HCT116 (cell line): ENCODE results near the gene CACNA1C. TPM values are rescaled to one million over a fixed set of nuclear protein-coding genes. Genes with fewer than 3 reads are reported as not detected.

ENCODE experiments used
- ATAC-seq: fragments of 200-7000 bp; cut with Tn5 transposase; 2 replicates; pipeline ENCODE4 v1.9.1; 2020; ENCODE audit warnings: mild to moderate bottlenecking, moderate library complexity
- BruUV-seq: library from RNA; stranded (reverse); fragments of 400-500 nt; replicated peaks from 2 replicates; lab custom pipeline; 2021; lab: Mats Ljungman, UMichigan
- CTCF ChIA-PET: fragments of 300-600 bp; sonication (Branson Sonifier 250); formaldehyde crosslinking; loops from one replicate; lab custom pipeline; 2021; ENCODE audit warnings: antibody characterized with exemption; lab: Charles Lee
- POLR2A ChIA-PET: fragments of 300-600, 350-600 bp; sonication (Branson Sonifier 250); formaldehyde crosslinking; loops from one replicate; lab custom pipeline; 2021; ENCODE audit warnings: antibody characterized with exemption; lab: Charles Lee
- RAD21 ChIA-PET, 2 experiments: fragments of 300-600 bp; sonication (Branson Sonifier 250); formaldehyde crosslinking; loops; one replicate each; lab custom pipeline; 2023; ENCODE audit warnings: low total read pairs in 2 of 2; ENCODE audit not compliant: uncharacterized antibody in 2 of 2, unreplicated experiment in 2 of 2, low non-redundant PET in 1 of 2; lab: Charles Lee
- DNase-seq: peaks from one replicate; pipeline ENCODE4 v3.0.0-alpha.2; 2010; ENCODE audit warnings: low read depth, low spot score
- H2AFZ ChIP-seq: fragments of 200-600 bp; shearing (Covaris generic), sonication (generic); 2 replicates; pipeline ENCODE4 v1.6.1; 2017; ENCODE audit warnings: low read depth, mixed run types, mixed read lengths, antibody characterized with exemption, low read length; ENCODE audit not compliant: poor library complexity, severe bottlenecking
- H3K27ac ChIP-seq: 2 replicates; pipeline ENCODE4 v1.5.1; 2012; ENCODE audit warnings: low read depth, low read length
- H3K27me3 ChIP-seq: fragments of 200-600 bp; sonication (generic); 2 replicates; pipeline ENCODE4 v1.6.1; 2016; ENCODE audit warnings: mixed run types, low read length, mixed read lengths; ENCODE audit not compliant: insufficient read depth
- H3K36me3 ChIP-seq, 2 experiments: fragments of 200-500 bp in 1 of 2; fragments of 200-600 bp in 1 of 2; sonication (Bioruptor generic) in 1 of 2; sonication (generic) in 1 of 2; 2 replicates each; pipeline versions ENCODE4 v1.5.1 to v1.6.1; 2014 to 2016; ENCODE audit warnings: low read length in 2 of 2, inconsistent platforms in 1 of 2, mixed read lengths in 1 of 2, mixed run types in 1 of 2; ENCODE audit not compliant: insufficient read depth in 2 of 2, control insufficient read depth in 1 of 2
- H3K4me1 ChIP-seq, 2 experiments: fragments of 200-600 bp in 1 of 2; sonication (generic) in 1 of 2; 2 replicates each; pipeline versions ENCODE4 v1.5.1 to v1.6.1; 2012 to 2017; ENCODE audit warnings: low read length in 2 of 2, inconsistent platforms in 1 of 2, mild to moderate bottlenecking in 1 of 2, mixed read lengths in 1 of 2, mixed run types in 1 of 2, moderate library complexity in 1 of 2; ENCODE audit not compliant: insufficient read depth in 2 of 2, control insufficient read depth in 1 of 2
- H3K4me2 ChIP-seq: fragments of 200-600 bp; sonication (generic); 2 replicates; pipeline ENCODE4 v1.6.1; 2017; ENCODE audit warnings: mixed run types, low read length, mixed read lengths
- H3K4me3 ChIP-seq, 2 experiments: fragments of 200-600 bp in 1 of 2; sonication (generic) in 1 of 2; replicated peaks in 1 of 2; 2 replicates each; pipeline ENCODE4 v1.5.1; 2011 to 2016; ENCODE audit warnings: low read length in 2 of 2, control low read depth in 1 of 2, low read depth in 1 of 2, mild to moderate bottlenecking in 1 of 2, mixed read lengths in 1 of 2, mixed run types in 1 of 2
- H3K79me2 ChIP-seq: fragments of 200-600 bp; sonication (generic); 2 replicates; pipeline ENCODE4 v1.6.1; 2017; ENCODE audit warnings: mild to moderate bottlenecking, mixed run types, low read length, moderate library complexity, mixed read lengths; ENCODE audit not compliant: insufficient read depth
- H3K9ac ChIP-seq: fragments of 200-600 bp; sonication (generic); 2 replicates; pipeline ENCODE4 v1.6.1; 2016; ENCODE audit warnings: low read length, mixed read lengths
- H3K9me2 ChIP-seq: fragments of 200-600 bp; sonication (generic), shearing (Covaris generic); 2 replicates; pipeline ENCODE4 v1.6.1; 2017; ENCODE audit warnings: mixed run types, mild to moderate bottlenecking, moderate library complexity; ENCODE audit not compliant: insufficient read depth
- H3K9me3 ChIP-seq, 2 experiments: fragments of 200-500 bp in 1 of 2; fragments of 200-600 bp in 1 of 2; sonication (Bioruptor generic) in 1 of 2; sonication (generic) in 1 of 2; 2 replicates each; pipeline ENCODE4 v1.6.1; 2014 to 2017; ENCODE audit warnings: low read length in 2 of 2, mixed read lengths in 2 of 2, inconsistent platforms in 1 of 2, low read depth in 1 of 2, mild to moderate bottlenecking in 1 of 2, mixed run types in 1 of 2, moderate library complexity in 1 of 2; ENCODE audit not compliant: control insufficient read depth in 1 of 2, insufficient read depth in 1 of 2
- H4K20me1 ChIP-seq: fragments of 200-600 bp; sonication (generic), shearing (Covaris generic); 2 replicates; pipeline ENCODE4 v1.6.1; 2017; ENCODE audit warnings: mixed run types, mild to moderate bottlenecking, moderate library complexity; ENCODE audit not compliant: insufficient read depth
- CBX3 ChIP-seq: IDR thresholded peaks from 2 replicates; pipeline ENCODE4 v1.6.1; 2012; ENCODE audit warnings: low read depth
- FOSL1 ChIP-seq: IDR thresholded peaks from 2 replicates; pipeline ENCODE4 v1.6.1; 2012; ENCODE audit warnings: low read depth
- RAD21 ChIP-seq: IDR thresholded peaks from 2 replicates; pipeline ENCODE4 v1.6.1; 2012; ENCODE audit warnings: low read depth, mild to moderate bottlenecking
- SIN3A ChIP-seq: IDR thresholded peaks from 2 replicates; pipeline ENCODE4 v1.6.1; 2012; ENCODE audit warnings: low read depth
- YY1 ChIP-seq: IDR thresholded peaks from 2 replicates; pipeline ENCODE4 v1.6.1; 2011; ENCODE audit warnings: low read length, low read depth, moderate library complexity, mild to moderate bottlenecking; ENCODE audit not compliant: insufficient replicate concordance; ENCODE audit errors: extremely low read depth
- ZFX ChIP-seq: fragments of 450-650 bp; IDR thresholded peaks from 2 replicates; pipeline ENCODE4 v1.6.1; 2017
- intact Hi-C: fragments of 100-400 bp; cut with micrococcal nuclease; formaldehyde crosslinking; loops from 2 replicates; pipeline ENCODE4 v1.10.0; 2022
- total RNA-seq: library from RNA; stranded (reverse); gene quantifications from one replicate; pipeline ENCODE4 v1.2.1, GENCODE V29; 2021; ENCODE audit not compliant: unreplicated experiment
- TF ChIP-seq, protein P1 (sequence below), 3 experiments: fragments of 200-600 bp in 1 of 3; sonication (generic) in 1 of 3; IDR thresholded peaks in 2 of 3; conservative IDR thresholded peaks in 1 of 3; 2 replicates each; pipeline ENCODE4 v1.5.1; 2012 to 2017; ENCODE audit warnings: low read depth in 2 of 3, low read length in 2 of 3, antibody characterized with exemption in 1 of 3, borderline replicate concordance in 1 of 3, control low read depth in 1 of 3, mild to moderate bottlenecking in 1 of 3, mixed read lengths in 1 of 3, mixed run types in 1 of 3, moderate library complexity in 1 of 3; ENCODE audit not compliant: insufficient read depth in 1 of 3

The CACNA1C gene
- total RNA-seq, 1 experiment from 2014 or later, result 0.05 TPM

- DNase-seq, result no peak
- peaks cover 0 to 18% of the 10 kb centered on the region in 2 experiments; a peak in 3 of 4 replicates for H3K4me1 ChIP-seq
- no peaks in the 10 kb centered on the region for H4K20me1 ChIP-seq
- H2AFZ ChIP-seq, result no peak overlapping the region
- TF ChIP-seq RAD21 (no peak), CBX3 (no peak), SIN3A (no peak)
- TF ChIP-seq, all 23 proteins: peak for 0
- H3K4me3 ChIP-seq, result no peak overlapping the region
- H3K9ac ChIP-seq, result no peak overlapping the region
- intact Hi-C loops, result no loop called here
- no peaks in the 10 kb centered on the region for H3K9me3 ChIP-seq
- ChIA-PET RAD21 (no interaction called here), CTCF (no interaction called here), POLR2A (no interaction called here)
- H3K27me3 ChIP-seq, result peaks cover 5% of the 10 kb centered on the region; the same call in 1 of the 2 replicates
- no peaks in the 10 kb centered on the region for H3K36me3 ChIP-seq
- H3K79me2 ChIP-seq, result no peaks in the 10 kb centered on the region
- H3K27ac ChIP-seq, result no peak overlapping the region
- no peak overlapping the region for H3K4me2 ChIP-seq
- no peaks in the 10 kb centered on the region for H3K9me2 ChIP-seq
- BruUV-seq, result no TSS peak
- no peak for ATAC-seq
Measured at GRCh38 chr12:2688381-2688931, 635.7 kb downstream of the CACNA1C start.

- Histone ChIP-seq H2AFZ (no peak overlapping the region), H3K27ac (no peak overlapping the region), H3K9me2 (no peaks in the 10 kb centered on the region), H3K4me2 (no peak overlapping the region), H3K79me2 (no peaks in the 10 kb centered on the region), H4K20me1 (no peaks in the 10 kb centered on the region), H3K4me3 (no peak overlapping the region), H3K4me1 (peaks cover 0 to 19% of the 10 kb centered on the region in 2 experiments; a peak in 3 of 4 replicates), H3K36me3 (no peaks in the 10 kb centered on the region), H3K9ac (no peak overlapping the region), H3K27me3 (peaks cover 5% of the 10 kb centered on the region; the same call in 1 of the 2 replicates), H3K9me3 (no peaks in the 10 kb centered on the region)
- no peak for TF ChIP-seq FOSL1
- TF ChIP-seq, protein P1, sequence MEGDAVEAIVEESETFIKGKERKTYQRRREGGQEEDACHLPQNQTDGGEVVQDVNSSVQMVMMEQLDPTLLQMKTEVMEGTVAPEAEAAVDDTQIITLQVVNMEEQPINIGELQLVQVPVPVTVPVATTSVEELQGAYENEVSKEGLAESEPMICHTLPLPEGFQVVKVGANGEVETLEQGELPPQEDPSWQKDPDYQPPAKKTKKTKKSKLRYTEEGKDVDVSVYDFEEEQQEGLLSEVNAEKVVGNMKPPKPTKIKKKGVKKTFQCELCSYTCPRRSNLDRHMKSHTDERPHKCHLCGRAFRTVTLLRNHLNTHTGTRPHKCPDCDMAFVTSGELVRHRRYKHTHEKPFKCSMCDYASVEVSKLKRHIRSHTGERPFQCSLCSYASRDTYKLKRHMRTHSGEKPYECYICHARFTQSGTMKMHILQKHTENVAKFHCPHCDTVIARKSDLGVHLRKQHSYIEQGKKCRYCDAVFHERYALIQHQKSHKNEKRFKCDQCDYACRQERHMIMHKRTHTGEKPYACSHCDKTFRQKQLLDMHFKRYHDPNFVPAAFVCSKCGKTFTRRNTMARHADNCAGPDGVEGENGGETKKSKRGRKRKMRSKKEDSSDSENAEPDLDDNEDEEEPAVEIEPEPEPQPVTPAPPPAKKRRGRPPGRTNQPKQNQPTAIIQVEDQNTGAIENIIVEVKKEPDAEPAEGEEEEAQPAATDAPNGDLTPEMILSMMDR (IDR thresholded peaks at IDR 0.05 in 2 of 3, conservative IDR thresholded peaks at IDR 0.05 in 1 of 3; ENCODE audit: borderline replicate concordance in 1 of 3, insufficient read depth in 1 of 3, low read depth in 2 of 3, low read length in 2 of 3), result no peak
- no peak for TF ChIP-seq ZFX
- no peak for TF ChIP-seq YY1
- no peak for TF ChIP-seq RAD21
- no TSS peak for BruUV-seq
- intact Hi-C loops, result no loop called here
- ChIA-PET RAD21 (no interaction called here), CTCF (no interaction called here), POLR2A (no interaction called here)
- no peak for DNase-seq
- ATAC-seq, result no peak
Measured at GRCh38 chr12:2689393-2689792, 636.6 kb downstream of the CACNA1C start.
